ENCODE data around the gene CDC40.
"Not testable (repeated sequence)": the region's sequence is repeated elsewhere in the genome, so short reads cannot be mapped to it uniquely, and the experiment has no call there.

Gene CDC40

GRCh38 chr6:110232450-110232849 is 52.2 kb downstream of the CDC40 start:
- no peak overlapping the region for H3K4me3 ChIP-seq (ENCODE audit: low read depth, low read length)
- TF ChIP-seq CTCF (IDR thresholded peaks at IDR 0.05; ENCODE audit: low read depth, low read length) = no peak

DNA sequence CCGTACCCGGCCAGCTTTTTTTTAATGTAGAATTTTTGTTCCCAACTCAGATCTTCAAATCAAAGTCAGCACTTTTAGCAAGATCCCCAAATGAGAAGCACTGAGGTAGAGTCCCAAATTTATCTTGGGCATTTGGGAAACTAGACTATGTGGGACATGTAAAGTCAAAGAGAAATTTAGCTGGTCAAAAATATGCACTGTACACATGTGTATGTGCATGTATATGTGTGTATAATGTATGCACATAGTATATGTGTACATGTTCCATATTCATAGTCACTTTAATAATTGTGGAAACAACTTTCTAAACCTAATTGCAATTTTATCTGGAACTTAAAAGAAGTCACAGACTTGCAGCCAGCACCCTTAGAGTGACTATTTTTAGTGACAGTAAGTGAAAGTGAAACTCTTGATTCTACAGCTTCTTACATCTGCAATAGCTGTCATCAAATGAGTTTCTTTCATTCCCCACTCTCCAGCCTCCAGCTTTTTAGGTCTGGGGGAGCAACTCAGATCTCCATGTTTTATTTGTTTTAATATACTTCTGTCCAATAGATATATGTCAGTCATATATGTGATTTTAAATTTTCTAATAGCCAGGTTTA is 53.6 kb downstream of the CDC40 start:
- no peak for TF ChIP-seq CTCF (IDR thresholded peaks at IDR 0.05; ENCODE audit: low read depth, low read length)
- no peak overlapping the region for H3K4me3 ChIP-seq (ENCODE audit: low read depth, low read length)

GRCh38 chr6:110236007-110236406 is 55.8 kb downstream of the CDC40 start:
- not testable (repeated sequence) for H3K4me3 ChIP-seq (ENCODE audit: low read depth, low read length)

DNA sequence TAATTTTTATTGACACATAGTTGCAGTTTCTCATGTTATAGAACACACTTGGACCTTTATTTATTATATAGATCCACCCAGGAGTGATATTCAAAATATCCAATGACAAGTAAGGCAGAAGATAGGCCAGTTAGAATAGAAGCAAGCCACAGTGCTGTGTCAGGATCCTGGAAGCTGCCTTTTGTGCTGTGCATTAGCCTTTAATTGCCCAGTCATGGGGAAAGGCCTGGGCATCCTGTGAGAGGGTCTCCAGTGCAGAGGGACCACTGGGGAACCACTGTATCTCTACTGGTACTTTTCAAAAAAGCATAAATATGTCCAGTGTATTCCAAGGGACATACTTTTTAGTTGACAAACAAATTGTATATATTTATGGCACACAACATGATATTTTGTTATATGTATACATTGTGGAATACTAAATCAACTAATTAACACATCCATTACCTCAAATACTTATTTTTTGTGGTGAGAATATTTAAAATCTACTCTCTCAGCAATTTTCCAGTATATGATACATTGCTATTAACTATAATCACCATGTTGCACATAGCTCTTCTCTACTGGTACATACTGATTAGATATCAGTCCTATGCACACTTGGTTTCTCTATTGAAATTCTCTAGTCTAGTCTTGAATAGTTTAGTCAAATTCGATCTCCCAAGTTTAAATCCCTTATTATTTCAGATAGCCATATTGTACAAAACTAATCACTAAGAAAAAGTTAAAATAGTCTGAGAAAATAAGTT is 59.5 kb downstream of the CDC40 start:
- H3K4me3 ChIP-seq (ENCODE audit: low read depth, low read length) = no peak overlapping the region
- no peak for TF ChIP-seq CTCF (IDR thresholded peaks at IDR 0.05; ENCODE audit: low read depth, low read length)

DNA sequence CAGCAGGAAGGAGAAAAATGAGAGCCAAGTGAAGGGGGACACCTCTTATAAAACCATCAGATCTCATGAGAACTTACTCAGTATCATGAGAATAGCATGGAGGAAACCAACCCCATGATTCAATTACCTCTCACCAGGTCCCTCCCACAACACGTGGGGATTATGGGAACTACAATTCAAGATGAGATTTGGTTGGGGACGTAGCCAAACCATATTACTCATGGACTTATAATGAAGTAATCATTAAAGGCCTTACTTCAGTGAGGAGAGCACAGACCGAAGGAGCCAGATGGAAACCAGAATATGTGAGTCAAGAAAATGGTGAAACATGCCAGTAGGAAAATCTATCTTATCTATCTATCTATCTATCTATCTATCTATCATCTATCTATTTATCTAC is 64.4 kb downstream of the CDC40 start:
- not testable (repeated sequence) for H3K4me3 ChIP-seq (ENCODE audit: low read depth, low read length)

DNA sequence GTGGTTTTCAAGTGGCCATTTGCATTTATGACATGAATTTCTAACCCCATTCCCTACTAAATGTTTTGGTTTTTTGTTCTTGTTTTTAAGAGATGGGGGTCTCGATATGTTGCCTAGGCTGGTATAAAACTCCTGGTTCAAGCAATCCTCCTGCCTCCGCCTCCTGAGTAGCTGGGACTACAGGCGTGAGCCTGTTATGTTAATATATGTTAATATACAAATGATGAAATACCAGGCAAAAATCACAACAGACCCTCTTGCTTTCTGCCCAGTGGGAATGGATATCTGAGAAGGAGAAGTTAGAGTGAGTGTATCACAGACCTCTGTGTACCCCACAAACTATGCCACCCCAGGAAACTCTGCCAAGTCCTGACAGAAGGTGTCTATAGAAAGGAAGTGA is 66.2 kb downstream of the CDC40 start:
- TF ChIP-seq CTCF (IDR thresholded peaks at IDR 0.05; ENCODE audit: low read depth, low read length) = no peak
- H3K4me3 ChIP-seq (ENCODE audit: low read depth, low read length) = no peak overlapping the region

DNA sequence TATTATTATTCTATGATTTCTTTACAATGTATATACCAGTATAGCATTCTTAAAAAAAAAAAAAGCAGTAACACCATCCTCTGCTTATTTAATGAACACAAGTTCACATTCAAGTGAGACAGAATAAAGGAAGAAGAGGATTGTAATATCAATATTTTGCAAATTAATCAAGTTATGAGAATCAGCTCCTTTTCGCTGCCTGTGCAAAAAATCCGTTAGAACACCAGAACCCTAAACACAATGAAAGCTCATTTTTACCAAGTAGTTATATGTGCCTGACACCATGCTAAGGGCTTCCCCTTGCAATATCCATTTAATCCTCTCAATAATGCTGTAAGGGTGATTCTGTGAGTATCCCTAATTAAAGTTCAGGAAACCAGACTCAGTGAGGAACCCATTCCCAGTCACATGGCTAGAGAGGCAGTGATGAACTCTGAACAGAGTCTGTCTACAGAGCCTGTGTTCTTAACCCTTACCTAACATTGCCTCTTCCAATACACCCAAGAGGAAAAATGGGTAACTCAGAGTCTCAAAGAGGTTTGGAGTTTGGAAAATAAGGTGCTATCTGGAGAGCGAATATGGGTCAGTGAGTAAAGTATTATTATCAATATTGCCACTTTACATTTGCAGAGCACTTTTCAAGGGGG is 66.8 kb downstream of the CDC40 start:
- H3K4me3 ChIP-seq (ENCODE audit: low read depth, low read length) = no peak overlapping the region
- TF ChIP-seq CTCF (IDR thresholded peaks at IDR 0.05; ENCODE audit: low read depth, low read length) = no peak

- no peak for TF ChIP-seq CTCF (IDR thresholded peaks at IDR 0.05; ENCODE audit: low read depth, low read length)
- H3K4me3 ChIP-seq (ENCODE audit: low read depth, low read length) = no peak overlapping the region
These were observed 69.8 kb downstream of the CDC40 start for GRCh38 chr6:110250058-110250457.

All from WI38 (cell line).